GM15510 (cell line): ENCODE data around the gene ADAM33.

Experiments used
- POLR2A ChIP-seq: IDR thresholded peaks from 3 replicates; pipeline ENCODE4 v1.6.1; 2011; ENCODE audit warnings: borderline replicate concordance; ENCODE audit not compliant: insufficient read length; ENCODE audit errors: extremely low read depth

ADAM33 gene

GRCh38 chr20:3681931-3682781, at the start of gene ADAM33:
TSS of gene ADAM33 (minus strand) at chr20:3682010. CDS start at chr20:3682004, 6 bp downstream.
- TF ChIP-seq POLR2A: no peak

GRCh38 chr20:3730803-3731672, 49.2 kb upstream of the ADAM33 start:
- TF ChIP-seq POLR2A: no peak

GRCh38 chr20:3729811-3730540, 48.2 kb upstream of the ADAM33 start:
- no peak for TF ChIP-seq POLR2A

GRCh38 chr20:3729378-3729777, 47.6 kb upstream of the ADAM33 start:
- no peak for TF ChIP-seq POLR2A

- no peak for TF ChIP-seq POLR2A
These were observed 47.1 kb upstream of the ADAM33 start for GRCh38 chr20:3728876-3729275.

GRCh38 chr20:3728354-3728753, 46.5 kb upstream of the ADAM33 start:
- no peak for TF ChIP-seq POLR2A

- no peak for TF ChIP-seq POLR2A
These were observed 45.7 kb upstream of the ADAM33 start for GRCh38 chr20:3727401-3728021.

GRCh38 chr20:3724356-3724755, 42.5 kb upstream of the ADAM33 start:
- no peak for TF ChIP-seq POLR2A

- TF ChIP-seq POLR2A: no peak
These were observed 41.5 kb upstream of the ADAM33 start for GRCh38 chr20:3723284-3723683.

GRCh38 chr20:3721912-3722311, 40.1 kb upstream of the ADAM33 start:
- no peak for TF ChIP-seq POLR2A

GRCh38 chr20:3720626-3721025, 38.8 kb upstream of the ADAM33 start:
- no peak for TF ChIP-seq POLR2A

GRCh38 chr20:3720068-3720467, 38.3 kb upstream of the ADAM33 start:
- no peak for TF ChIP-seq POLR2A

- TF ChIP-seq POLR2A: no peak
These were observed 37.2 kb upstream of the ADAM33 start for GRCh38 chr20:3719046-3719445.

GRCh38 chr20:3716195-3716834, 34.5 kb upstream of the ADAM33 start:
- no peak for TF ChIP-seq POLR2A
